ENCODE measurements around the gene KIF3A. TPM values are rescaled to one million over a fixed set of nuclear protein-coding genes. Genes with fewer than 3 reads are reported as not detected.

Gene KIF3A
- total and polyA plus RNA-seq, 4 donors = 0.58 to 1.2 (median 0.86) TPM

GRCh38 chr5:132673939-132674630 lies 63.3 kb downstream of the KIF3A start, which contains the start of gene IL4:
IL4 (plus strand) TSS chr5:132673989; CDS start chr5:132674051, 62 bp downstream.
- H3K9ac ChIP-seq (ENCODE audit: low read depth in 1 of 2, low read length in 2 of 2) = no peak within 1 kb of the TSS

More at GRCh38 chr5:132673939-132674630, 63.3 kb downstream of the KIF3A start, which contains the start of gene IL4:
- 83% methylated on average over 14 of the region's 14 CpGs for WGBS
- Histone ChIP-seq H3K4me3 (ENCODE audit: low read depth in 1 of 3, low read length in 3 of 3) (no peak within 1 kb of the TSS), H3K27ac (ENCODE audit: low read depth in 1 of 2, low read length in 2 of 2) (no peak within 1 kb of the TSS), H3K27me3 (ENCODE audit: control insufficient read depth in 4 of 4, insufficient read depth in 4 of 4, low read length in 3 of 4) (no peaks in the 10 kb centered on the region), H3K9me3 (ENCODE audit: control insufficient read depth in 4 of 4, low read length in 3 of 4) (no peaks in the 10 kb centered on the region), H3K4me1 (ENCODE audit: control insufficient read depth in 4 of 4, insufficient read depth in 4 of 4, low read length in 3 of 4) (no peaks in the 10 kb centered on the region), H3K36me3 (ENCODE audit: control insufficient read depth in 4 of 4, insufficient read depth in 3 of 4, low read depth in 1 of 4, low read length in 3 of 4) (no peaks in the 10 kb centered on the region)
- TF ChIP-seq TAF1 (conservative IDR thresholded peaks at IDR 0.05) (no peak), REST (IDR thresholded peaks at IDR 0.05) (no peak), FOXA1 (IDR thresholded peaks at IDR 0.05) (no peak), CTCF (IDR thresholded peaks at IDR 0.05; ENCODE audit: low read depth, low read length, missing input control) (no peak), ZBTB33 (IDR thresholded peaks at IDR 0.05) (no peak), SP1 (IDR thresholded peaks at IDR 0.05) (no peak), HNF4G (IDR thresholded peaks at IDR 0.05) (no peak), HNF4A (conservative IDR thresholded peaks at IDR 0.05) (no peak), EGR1 (IDR thresholded peaks at IDR 0.05; ENCODE audit: low read depth in 2 of 2) (no peak), ATF3 (IDR thresholded peaks at IDR 0.05) (no peak), YY1 (IDR thresholded peaks at IDR 0.05) (no peak), GABPA (IDR thresholded peaks at IDR 0.05 in 1 of 2, conservative IDR thresholded peaks at IDR 0.05 in 1 of 2) (no peak), RXRA (IDR thresholded peaks at IDR 0.05) (no peak), MAX (IDR thresholded peaks at IDR 0.05) (no peak), FOXA2 (IDR thresholded peaks at IDR 0.05) (no peak), JUND (IDR thresholded peaks at IDR 0.05) (no peak), RAD21 (IDR thresholded peaks at IDR 0.05) (no peak), NR2F2 (IDR thresholded peaks at IDR 0.05) (no peak)
- no peak for DNase-seq (ENCODE audit: low spot score)

All from liver (tissue), 9 donors.